Measurements from ENCODE around the gene SH3RF3.

Gene SH3RF3

DNA sequence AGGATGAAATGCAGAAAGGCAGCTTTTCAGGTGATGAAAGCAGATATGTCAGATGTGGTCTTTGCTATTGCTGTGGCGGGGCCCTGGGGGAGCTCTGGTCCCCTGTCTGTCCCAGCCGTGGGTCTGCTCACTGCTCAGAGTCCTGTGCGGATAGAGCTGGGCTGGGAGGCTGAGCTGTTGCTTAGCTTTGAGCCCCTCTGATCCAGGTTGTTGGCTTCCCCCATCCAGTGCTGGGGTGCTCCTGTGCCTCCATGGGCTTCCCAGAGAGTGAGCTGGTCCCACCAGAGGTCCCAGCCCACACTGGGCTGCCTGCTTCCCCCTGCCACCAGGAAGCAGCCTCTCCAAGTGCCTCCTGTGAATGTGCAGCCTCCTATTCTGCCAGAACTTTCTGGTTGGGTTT lies 55.4 kb downstream of the SH3RF3 start:
- DNase-seq (ENCODE audit: low read depth): no peak

DNA sequence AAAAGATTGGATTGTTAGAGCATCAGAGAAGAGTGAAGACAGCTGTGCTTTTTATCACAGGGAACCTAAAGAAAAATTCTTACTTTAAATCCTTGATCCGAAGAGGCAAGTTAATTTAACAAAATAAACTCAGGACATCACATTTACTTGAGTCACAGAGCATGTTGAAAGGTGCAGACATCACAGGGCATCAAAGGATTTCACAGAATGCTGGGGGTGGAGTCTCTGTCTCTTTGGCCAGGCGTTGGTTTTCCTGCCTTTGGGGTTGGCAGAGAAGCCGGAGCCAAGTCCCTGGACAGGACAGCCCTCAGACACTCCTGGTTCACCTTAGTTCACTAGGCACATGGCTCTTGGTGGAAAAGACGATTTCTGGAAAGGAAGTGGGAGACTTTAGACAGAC lies 56.3 kb downstream of the SH3RF3 start:
- no peak for DNase-seq (ENCODE audit: low read depth)

DNA sequence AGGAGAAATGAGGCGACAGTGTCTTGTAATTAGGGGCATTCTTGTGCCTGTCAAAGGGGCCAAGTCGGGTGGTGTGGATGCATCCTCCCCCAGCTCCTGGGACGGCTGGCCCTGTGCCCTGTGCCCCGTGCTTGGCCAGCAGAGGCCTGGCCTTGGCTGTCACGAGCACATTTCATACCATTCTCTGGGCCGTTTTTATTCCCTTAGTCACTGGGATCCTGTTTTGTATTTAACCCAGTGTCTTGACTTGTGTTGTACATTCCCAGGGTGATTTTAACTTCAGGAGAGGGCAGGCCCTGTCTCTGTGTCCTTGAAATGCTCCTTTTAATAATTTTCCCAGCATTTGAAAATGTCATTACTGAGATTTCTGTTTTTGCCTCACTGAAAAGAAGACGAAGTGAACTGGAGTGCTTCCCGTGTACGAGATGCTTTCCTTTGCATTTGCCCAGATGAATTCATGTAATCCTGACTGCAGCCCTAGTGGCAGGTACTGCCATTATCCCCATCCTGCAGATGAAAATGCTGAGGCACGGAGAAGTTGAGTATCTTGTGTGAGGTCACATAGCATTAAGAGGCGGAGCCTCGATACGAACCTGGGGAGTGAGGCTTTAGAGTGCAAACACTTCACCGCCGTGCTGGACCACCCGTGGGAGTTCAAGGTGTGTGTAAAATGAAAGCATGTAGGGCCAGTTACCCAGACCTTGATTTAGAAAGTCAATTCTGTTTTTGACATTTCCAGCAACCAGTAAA lies 57.0 kb downstream of the SH3RF3 start:
- no peak for DNase-seq (ENCODE audit: low read depth)

DNA sequence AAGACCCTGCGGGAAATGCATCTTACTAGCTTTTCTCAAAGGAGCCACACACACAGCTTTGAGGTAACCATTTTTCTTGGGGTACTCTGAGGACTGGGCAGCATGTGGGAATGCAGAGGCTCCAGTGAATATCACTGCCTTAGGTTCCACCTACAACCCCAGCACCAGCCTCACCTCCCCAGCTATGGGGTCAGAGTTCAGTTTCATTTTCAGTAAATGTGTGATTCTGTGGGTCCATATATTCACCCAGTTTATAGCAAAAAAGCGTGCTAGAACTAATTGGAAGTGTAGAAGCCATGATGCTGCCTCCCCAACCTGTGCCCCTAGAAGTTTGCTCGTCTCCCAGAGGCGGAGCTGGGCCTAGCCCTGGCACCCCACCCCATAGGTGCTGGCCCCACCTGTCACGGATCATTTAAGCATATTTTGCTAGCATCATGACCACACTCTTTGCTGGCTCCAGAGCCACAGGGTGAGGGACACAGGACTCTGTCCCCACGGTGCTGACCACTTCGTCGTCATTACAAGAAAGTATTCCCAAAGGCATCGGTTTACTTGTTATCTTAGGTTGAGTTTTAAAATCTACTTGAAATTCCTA lies 57.7 kb downstream of the SH3RF3 start:
- DNase-seq (ENCODE audit: low read depth): no peak

DNA sequence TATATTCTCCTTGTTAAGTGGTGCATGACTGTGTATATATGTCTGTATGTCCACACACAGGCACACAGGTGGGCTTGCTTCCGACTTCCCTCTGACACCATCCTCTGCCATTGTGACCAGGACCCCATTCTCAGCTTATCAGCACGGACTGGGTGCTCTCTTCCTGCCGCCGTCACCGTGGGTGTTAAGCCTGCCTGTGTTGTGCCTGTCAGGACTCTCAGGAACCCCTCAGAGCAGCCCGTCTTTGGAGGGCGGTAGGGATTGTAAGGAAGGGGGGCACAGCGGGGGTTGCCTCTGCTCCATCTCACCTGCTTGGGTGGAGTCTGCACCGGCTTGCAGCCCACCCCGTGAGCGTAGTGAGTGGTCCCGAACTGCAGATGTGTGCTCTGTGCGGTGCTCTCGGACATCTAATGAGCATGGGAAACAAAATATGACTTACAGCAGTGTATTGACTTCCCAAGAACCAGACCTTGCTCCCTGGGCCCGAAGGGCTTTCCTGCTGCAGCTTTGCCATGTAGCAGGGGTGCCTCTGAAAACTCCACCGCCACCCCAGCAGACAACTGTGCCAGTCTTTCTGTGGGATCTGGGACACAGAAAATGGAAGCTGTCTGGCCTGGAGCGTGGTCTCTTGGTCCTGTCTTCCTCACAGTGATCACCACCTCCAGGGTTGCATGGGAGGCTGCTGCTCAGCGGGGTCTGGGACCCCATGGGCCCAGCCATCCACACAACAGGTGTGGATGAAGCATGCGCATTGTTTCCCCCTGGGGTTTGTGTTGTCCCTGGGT lies 58.9 kb downstream of the SH3RF3 start:
- DNase-seq (ENCODE audit: low read depth): no peak

DNA sequence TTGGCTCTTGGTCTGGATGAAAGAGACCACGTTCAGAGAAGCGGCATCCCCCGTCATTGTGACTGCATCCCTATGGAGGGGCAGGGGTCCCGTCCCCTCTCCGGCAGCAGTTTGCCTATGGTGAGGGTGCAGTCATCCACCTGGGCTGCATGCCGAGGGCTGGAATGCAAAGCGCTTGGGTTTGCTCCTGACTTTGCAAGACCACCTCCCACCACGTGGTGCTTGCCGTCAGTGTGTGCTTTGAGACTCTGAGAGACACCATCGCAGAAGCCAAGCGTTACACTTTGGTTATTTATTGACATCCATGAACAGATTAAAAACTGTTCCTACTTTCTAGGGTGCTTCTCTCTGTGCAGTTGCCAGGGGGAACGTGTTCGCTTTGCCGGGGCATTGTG lies 59.5 kb downstream of the SH3RF3 start:
- DNase-seq (ENCODE audit: low read depth): no peak

DNA sequence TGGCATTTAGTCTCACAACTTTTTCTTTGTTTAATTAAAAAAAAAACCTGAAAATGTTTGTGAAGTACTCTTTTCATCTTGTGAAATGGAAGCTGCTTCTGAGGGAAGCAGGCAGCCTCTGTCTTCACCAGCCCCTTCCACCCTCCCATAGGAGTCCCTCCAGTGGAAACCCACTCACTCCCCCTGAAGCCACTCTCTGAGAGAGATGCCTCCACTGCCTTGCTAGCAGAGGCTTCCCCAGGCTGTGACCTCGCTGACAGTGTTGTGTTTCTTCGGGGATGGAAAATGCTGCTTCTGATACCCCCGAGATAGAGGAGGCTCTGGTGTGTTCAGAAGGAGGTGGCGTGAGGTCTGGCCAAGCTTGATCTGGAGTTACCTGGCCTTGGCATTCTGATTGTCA lies 59.9 kb downstream of the SH3RF3 start:
- no peak for DNase-seq (ENCODE audit: low read depth)

DNA sequence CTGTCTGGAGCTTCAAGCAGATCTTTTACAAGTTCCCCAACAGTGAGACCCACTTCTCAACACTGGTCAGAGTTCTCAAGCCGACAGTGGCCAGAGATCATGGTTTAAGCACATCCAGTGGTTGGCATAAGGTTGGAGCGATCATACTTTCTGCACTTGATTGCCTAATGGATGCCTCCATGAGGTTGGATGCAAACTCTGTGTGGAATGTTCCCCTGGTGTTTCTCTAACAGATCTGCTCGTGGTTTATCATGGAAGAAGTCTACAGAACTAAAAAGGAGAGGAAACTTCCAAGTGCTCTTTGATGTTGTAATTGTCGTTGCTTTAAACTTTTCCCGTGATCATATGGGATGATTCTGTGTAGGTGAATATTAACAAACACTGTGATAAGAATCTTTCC lies 60.7 kb downstream of the SH3RF3 start:
- DNase-seq (ENCODE audit: low read depth): no peak

DNA sequence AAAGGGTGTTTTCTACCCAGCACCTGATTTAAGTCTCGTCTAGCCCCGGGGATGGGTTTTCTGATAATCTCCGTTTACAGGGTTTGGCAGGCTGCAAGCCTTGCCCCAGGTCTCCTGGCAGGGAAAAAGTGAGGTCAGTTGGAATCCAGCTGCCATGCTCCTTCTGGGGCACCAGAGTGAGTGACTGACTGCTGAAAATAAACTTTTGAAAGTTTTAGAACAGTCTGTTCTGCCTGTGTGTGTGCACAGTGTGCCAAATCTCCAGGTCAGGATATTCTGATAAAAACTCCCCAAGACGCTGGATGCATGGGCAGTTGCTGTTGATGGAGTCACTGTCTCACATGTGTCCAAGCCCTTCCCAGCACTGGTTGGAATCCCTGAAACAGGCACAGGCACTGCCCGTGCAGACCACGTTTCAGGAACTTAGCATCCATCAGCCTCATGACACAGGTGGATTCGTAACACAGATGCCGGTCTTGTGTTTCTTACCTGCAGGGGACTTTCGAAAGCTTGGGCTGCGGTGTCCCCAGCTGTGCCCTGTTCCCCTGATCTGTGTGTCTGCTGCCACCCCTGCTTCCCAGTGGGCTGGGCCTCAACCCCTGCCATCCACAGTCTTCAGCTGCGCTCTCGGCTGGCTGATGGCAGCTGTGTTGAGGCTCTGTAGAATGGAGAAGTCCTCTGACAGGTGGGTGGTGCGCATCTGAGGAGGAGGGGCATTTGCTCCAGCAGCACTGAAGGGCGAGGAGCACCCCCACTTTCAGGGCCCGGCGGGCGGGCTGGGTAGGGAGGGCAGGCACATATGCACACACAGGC lies 65.0 kb downstream of the SH3RF3 start:
- DNase-seq (ENCODE audit: low read depth): no peak

DNA sequence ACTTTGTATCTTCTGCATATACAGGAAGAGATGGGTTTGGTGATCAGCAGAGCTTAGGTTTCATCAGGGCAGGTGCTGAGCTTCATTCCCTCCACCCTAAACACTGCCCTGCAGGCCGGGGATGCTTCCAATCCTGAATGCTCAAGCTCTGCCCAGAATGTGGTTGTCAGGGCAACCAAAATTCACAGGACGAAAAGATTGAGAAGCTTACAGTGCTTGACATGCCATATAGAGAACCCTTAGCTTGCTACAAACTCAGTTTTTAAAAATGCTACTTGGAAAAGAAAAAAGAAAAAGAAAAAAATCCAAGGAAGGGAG lies 65.6 kb downstream of the SH3RF3 start:
- DNase-seq (ENCODE audit: low read depth): no peak

DNA sequence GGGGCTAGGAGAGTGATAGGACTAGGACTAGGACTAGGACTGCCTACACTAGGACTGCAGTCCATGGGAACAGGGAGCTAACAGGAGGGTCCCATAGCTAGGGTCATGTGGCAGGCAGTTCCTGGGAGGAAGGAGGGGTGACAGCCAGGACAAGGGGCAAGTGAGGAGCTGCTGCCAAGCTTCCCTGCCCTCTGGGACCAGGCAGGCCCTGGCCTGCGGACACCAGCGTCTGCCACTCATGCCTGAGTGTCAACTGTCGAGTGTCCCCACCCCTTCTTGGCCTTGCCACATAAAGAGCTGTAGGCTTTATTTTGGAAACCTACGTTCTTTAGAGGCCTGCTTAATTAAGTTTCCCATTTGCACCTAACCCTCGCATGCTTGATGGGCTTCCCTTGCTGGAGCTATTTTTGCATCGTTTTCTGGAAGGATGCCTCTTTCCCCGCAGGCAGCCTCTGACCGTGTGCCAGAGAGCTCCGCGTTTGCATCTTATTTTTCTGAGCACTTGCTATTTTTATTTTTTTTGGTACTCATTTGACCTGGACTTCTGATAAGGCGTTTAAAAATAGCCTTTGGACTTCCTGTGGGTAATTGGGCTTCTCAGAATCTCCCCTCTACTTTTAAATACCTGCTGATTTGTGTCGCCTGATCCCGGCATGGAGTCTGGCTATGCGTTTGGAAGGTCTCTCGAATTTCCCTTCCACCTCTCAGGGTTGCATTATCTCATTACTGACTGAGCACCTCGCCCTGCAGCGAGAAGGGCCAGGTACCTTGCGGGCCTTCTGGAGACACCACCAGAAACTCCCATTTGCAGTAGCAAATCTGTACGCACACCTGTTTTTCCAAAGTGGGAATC lies 66.4 kb downstream of the SH3RF3 start:
- no peak for DNase-seq (ENCODE audit: low read depth)

DNA sequence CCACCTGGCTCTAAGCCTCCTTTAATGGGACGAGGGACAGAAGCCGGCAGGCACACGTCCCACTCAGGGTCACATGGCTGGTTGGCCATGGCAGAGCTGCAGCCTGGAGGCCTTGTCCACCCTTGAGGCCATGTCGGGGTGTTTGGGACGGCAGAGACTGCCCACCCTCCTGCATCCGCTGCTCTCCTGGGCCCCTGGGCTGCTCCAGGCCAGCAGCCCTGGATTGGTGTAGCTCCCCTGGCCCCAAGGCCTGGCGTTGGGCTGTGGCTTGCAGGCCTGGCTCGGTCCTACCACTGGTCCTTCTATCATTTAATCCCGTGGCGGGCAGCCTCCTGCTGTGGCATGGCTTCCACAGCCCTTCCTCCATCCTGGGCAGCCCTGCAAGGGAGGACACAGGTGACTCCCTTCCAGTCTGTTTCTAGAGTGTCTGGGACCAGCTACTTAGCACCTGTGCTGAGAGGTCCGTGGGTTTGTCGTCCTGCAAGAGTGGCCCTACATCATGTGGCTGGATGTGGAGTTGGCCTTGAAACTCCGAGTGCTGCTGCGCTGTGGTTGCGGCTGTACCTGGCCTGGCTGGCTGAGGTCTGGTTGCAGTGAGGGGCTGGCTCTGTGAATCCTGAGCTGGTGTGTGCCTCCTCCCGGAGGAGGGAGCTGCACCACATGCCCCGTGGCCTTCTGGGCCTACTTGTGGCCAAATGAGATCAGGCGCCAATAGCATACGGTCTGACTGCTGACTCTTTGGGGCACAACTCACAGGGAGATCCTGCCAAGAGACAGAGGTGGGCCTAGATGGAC lies 67.3 kb downstream of the SH3RF3 start:
- DNase-seq (ENCODE audit: low read depth): no peak

DNA sequence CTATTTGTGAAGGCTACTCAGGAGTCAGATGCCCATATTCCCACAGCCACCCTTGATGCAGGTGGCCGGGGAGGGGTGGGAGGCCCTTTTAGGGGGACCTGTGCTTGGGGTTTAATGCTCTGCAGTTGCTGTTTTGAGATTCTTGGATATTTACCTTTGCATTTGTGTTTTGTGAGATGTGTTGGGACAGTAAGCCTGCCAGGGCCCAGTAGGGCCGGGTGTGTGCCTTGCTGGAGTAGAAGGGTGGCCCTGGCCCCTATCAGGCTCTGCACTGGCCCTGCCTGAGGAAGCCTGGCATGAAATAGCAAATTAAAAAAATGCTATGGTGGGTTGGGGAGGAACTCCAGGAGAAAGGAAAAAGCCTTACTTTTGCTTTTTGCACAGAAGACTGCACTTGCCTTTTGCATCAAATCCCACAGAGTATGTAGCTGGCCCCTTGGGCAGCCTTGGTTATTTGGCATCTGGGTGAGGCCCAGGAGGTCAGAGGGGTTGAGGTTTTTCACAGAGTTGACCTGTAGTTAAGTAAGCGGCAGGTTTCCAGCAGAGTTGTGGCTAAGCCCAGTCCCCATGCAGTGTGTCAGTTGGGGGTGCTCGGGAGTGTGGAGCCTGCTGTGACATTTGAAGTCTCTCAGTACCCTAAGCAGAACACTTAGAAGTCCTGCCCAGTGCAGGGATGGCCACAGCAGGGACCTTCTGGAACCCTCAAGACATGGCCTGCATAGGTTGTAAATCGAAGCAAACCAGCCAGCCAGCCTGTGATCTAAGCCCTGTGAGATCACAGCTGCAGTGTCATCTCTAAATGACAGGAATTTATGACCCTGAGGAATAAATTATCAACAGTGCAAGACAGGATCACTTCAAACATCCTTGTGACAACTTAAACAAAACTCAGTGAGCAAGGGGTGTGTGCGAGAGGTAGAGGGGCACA lies 68.8 kb downstream of the SH3RF3 start:
- no peak for DNase-seq (ENCODE audit: low read depth)

DNA sequence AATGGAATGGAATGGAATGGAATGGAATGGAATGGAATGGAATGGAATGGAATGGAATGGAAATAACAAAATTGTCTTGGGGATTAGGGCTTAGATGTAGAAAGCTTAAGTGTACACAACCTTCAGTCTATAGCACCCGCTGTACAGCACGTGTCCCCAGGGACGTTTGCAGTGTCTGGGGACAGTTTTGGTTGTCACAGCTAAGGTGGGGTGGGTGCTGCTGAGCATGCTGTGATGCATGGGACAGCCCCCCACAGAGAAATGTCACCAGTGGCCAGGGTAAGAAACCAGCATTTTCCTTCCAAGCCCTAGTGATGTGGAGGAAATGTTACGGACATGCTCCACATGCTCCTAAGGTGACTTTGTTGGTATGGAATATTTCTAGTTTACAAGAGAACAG lies 70.8 kb downstream of the SH3RF3 start:
- DNase-seq (ENCODE audit: low read depth): no peak

DNA sequence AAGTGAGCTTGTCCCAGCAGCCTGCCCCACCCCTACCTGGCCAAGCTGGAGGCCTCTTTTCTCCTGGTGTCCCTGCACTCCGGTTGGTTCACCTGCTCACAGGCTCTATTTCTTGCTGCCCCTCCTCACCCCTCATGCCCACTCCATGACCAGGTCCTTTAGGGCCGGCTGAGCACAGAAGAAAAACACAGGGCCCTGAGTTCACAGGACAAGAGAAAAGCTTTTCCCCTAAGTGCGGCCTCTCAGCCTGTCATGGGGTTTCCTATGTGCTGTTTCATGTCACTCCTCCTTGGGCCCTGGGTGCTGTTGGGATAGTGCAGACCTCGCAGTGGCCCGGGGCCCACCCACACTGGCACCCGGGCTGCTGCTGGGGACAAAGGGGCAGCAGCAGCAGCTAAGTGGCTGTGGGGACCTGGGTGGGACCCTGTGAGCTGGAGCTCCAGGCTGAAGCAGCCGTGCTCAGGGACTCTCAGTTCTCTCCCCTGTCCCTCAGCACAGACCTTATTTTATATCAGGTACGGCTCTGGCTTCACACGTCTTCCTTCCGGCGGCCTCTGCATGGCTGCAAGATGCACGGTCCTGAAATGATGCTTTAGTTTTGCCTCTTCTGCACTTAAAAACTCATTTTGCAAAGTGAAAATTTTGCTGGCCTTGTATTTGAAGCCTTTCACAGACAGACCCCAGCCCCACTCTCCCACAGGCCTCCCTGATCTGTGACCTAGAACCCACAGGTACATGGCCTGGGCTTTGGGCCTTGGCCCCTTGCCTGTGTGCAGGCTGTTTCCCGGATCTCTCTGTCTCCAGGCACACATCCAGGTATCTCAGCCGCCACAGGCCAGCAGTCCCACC lies 71.8 kb downstream of the SH3RF3 start:
- no peak for DNase-seq (ENCODE audit: low read depth)

DNA sequence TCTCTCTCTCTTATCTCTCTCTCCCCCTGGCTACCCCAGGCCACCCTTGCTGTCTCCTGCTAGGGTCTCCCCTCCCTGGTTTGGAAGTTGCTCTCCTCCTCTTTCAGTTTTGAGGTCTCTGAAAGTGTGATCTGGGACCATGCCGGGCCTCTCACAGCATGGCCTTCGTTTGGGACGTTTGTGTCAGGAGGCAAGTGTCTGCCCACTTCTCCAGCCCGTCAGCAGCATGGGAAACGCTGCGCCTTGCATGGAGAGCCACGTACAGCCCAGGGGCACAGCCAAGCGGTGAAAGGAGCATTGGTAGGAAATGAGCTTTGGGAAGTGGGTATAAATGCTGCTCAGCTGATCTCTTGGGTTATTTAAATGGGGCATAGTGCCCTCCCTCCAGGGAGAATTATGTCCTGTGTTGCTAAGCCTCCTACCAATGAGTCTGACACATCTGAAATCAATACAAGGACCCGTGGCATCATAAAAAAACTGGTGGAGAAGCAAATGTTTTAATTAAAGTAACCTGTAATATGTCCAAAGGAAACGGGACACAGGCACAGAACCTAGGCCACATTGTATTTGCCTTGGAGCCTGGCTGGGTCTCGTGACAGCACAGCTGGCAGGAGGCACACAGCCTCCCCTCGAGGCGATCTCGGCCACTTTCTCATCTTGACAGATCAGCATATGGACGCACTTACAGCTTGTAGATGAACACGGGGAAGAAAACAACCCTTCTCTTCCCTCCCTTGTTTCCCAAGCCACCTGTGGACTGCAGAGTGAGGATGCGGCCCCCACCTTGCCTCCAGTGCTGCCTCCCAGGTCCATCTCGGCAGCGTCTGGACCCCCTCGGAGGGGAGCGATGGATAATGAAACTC lies 72.7 kb downstream of the SH3RF3 start:
- no peak for DNase-seq (ENCODE audit: low read depth)

DNA sequence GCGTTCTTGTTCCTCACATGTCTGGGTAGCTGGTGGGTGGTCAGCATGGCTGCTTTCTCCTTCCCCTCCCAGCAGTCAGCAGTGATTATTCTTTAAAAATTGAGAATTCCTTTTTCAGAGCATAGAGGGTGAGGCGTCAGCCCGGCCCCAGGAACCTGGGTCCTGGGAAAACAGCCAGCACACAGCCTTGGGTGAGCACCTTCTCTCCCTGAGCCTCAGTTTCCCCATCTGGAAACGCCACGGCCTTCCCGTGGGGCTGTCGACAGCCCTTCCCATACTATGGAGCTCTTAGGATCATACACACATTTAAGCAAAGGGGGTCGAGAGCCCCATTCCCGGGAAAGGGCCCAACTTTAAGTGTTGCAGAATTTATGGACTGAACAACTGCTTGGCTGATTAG lies 73.5 kb downstream of the SH3RF3 start:
- no peak for DNase-seq (ENCODE audit: low read depth)

Data from non-pigmented ciliary epithelial cell (primary cell).